GM06990 (cell line): ENCODE results near the gene MINK1.
"Not testable (repeated sequence)": the region's sequence is repeated elsewhere in the genome, so short reads cannot be mapped to it uniquely, and the experiment has no call there.

Source experiments
- DNase-seq: peaks from one replicate; pipeline ENCODE4 v3.0.0-alpha.2; 2011; ENCODE audit not compliant: insufficient read length; ENCODE audit errors: extremely low read depth
- H3K27me3 ChIP-seq: replicated peaks from 2 replicates; pipeline ENCODE4 v1.6.0; 2011; ENCODE audit warnings: low read length; ENCODE audit not compliant: control insufficient read depth, insufficient read depth
- H3K36me3 ChIP-seq: 2 replicates; pipeline ENCODE4 v1.5.1; 2011; ENCODE audit warnings: low read length; ENCODE audit not compliant: control insufficient read depth, insufficient read depth
- H3K4me3 ChIP-seq: replicated peaks from 2 replicates; pipeline ENCODE4 v1.5.1; 2011; ENCODE audit warnings: low read depth, mild to moderate bottlenecking, control low read depth, low read length
- CTCF ChIP-seq: IDR thresholded peaks from 2 replicates; pipeline ENCODE4 v1.5.1; 2011; ENCODE audit warnings: low read length, control low read depth, mild to moderate bottlenecking, inconsistent platforms; ENCODE audit not compliant: insufficient read depth, poor library complexity, severe bottlenecking

The MINK1 gene

GRCh38 chr17:4861052-4861451 is 27.9 kb downstream of the MINK1 start:
- peaks cover 3% of the 10 kb centered on the region for H3K36me3 ChIP-seq

GRCh38 chr17:4862720-4863119 is 29.6 kb downstream of the MINK1 start:
- peaks cover 3% of the 10 kb centered on the region for H3K36me3 ChIP-seq
- no peak for DNase-seq
- H3K4me3 ChIP-seq, result no peak overlapping the region
- TF ChIP-seq CTCF, result no peak
- H3K27me3 ChIP-seq, result no peaks in the 10 kb centered on the region

More at GRCh38 chr17:4861052-4861451, 27.9 kb downstream of the MINK1 start:
- no peak overlapping the region for H3K4me3 ChIP-seq
- no peaks in the 10 kb centered on the region for H3K27me3 ChIP-seq
- DNase-seq, result no peak
- no peak for TF ChIP-seq CTCF

GRCh38 chr17:4863321-4863720 is 30.2 kb downstream of the MINK1 start:
- DNase-seq, result no peak
- Histone ChIP-seq H3K4me3 (no peak overlapping the region), H3K27me3 (no peaks in the 10 kb centered on the region), H3K36me3 (peaks cover 3% of the 10 kb centered on the region)
- TF ChIP-seq CTCF, result no peak

- DNase-seq, H3K36me3 ChIP-seq, H3K27me3 ChIP-seq, H3K4me3 ChIP-seq: not testable (repeated sequence)
These were observed 34.4 kb downstream of the MINK1 start for GRCh38 chr17:4867535-4867934.

- H3K4me3 ChIP-seq, H3K27me3 ChIP-seq, DNase-seq, H3K36me3 ChIP-seq: not testable (repeated sequence)
These were observed 36.2 kb downstream of the MINK1 start for GRCh38 chr17:4869058-4869998.

GRCh38 chr17:4870855-4871254 is 37.7 kb downstream of the MINK1 start:
- no peaks in the 10 kb centered on the region for H3K27me3 ChIP-seq
- no peaks in the 10 kb centered on the region for H3K36me3 ChIP-seq
- DNase-seq, result no peak
- TF ChIP-seq CTCF, result no peak
- no peak overlapping the region for H3K4me3 ChIP-seq
